LoVo (cell line): ENCODE measurements around the gene MDGA2.

Source experiments
- DNase-seq: peaks from one replicate; pipeline ENCODE4 v3.0.0-alpha.2; 2016; ENCODE audit warnings: low spot score

MDGA2 gene

GRCh38 chr14:47120645-47121044 is 554.8 kb downstream of the MDGA2 start:
- no peak for DNase-seq

- no peak for DNase-seq
Measured at GRCh38 chr14:47103771-47104170, 571.6 kb downstream of the MDGA2 start.

GRCh38 chr14:47102472-47102871 is 572.9 kb downstream of the MDGA2 start:
- DNase-seq, result no peak

GRCh38 chr14:47085678-47086077 is 589.7 kb downstream of the MDGA2 start:
- no peak for DNase-seq

- DNase-seq, result no peak
Measured at GRCh38 chr14:47065326-47065725, 610.1 kb downstream of the MDGA2 start.

GRCh38 chr14:47060050-47060449 is 615.4 kb downstream of the MDGA2 start:
- DNase-seq, result no peak

GRCh38 chr14:47057364-47057763 is 618.0 kb downstream of the MDGA2 start:
- DNase-seq, result no peak

- no peak for DNase-seq
Measured at GRCh38 chr14:47044841-47045240, 630.6 kb downstream of the MDGA2 start.

GRCh38 chr14:47040550-47040949 is 634.9 kb downstream of the MDGA2 start:
- no peak for DNase-seq

- DNase-seq, result no peak
Measured at GRCh38 chr14:47039336-47039735, 636.1 kb downstream of the MDGA2 start.

- no peak for DNase-seq
Measured at GRCh38 chr14:47022721-47023120, 652.7 kb downstream of the MDGA2 start.

GRCh38 chr14:47020500-47020899 is 654.9 kb downstream of the MDGA2 start:
- DNase-seq, result no peak

GRCh38 chr14:47012533-47013280 is 662.7 kb downstream of the MDGA2 start:
- DNase-seq, result no peak

GRCh38 chr14:47009615-47010014 is 665.8 kb downstream of the MDGA2 start:
- DNase-seq, result no peak

GRCh38 chr14:47008732-47009131 is 666.7 kb downstream of the MDGA2 start:
- no peak for DNase-seq

- no peak for DNase-seq
Measured at GRCh38 chr14:46999661-47000060, 675.7 kb downstream of the MDGA2 start.

- DNase-seq, result no peak
Measured at GRCh38 chr14:46989566-46989965, 685.8 kb downstream of the MDGA2 start.

GRCh38 chr14:46988312-46988711 is 687.1 kb downstream of the MDGA2 start:
- DNase-seq, result no peak

GRCh38 chr14:46985529-46986380 is 689.6 kb downstream of the MDGA2 start:
- DNase-seq, result no peak

- DNase-seq, result no peak
Measured at GRCh38 chr14:46973295-46973694, 702.1 kb downstream of the MDGA2 start.

GRCh38 chr14:46964378-46964777 is 711.0 kb downstream of the MDGA2 start:
- no peak for DNase-seq

GRCh38 chr14:46951103-46951502 is 724.3 kb downstream of the MDGA2 start:
- no peak for DNase-seq

GRCh38 chr14:46940611-46941010 is 734.8 kb downstream of the MDGA2 start:
- DNase-seq, result no peak
